HG02588 (cell line): ENCODE results near the gene PDZD4.

Source experiments
- ATAC-seq: cut with Tn5 transposase; IDR thresholded peaks from one replicate; pipeline ENCODE4 v1.9.1; 2021; ENCODE audit warnings: mild to moderate bottlenecking, moderate library complexity; ENCODE audit not compliant: unreplicated experiment

Gene PDZD4

GRCh38 chrX:153763989-153764755 is 66.2 kb downstream of the PDZD4 start, which contains the start of gene PLXNB3:
Gene PLXNB3, plus strand, starts transcription at chrX:153764249. Its CDS starts 1,287 bp downstream, at chrX:153765536.
- no peak for ATAC-seq

GRCh38 chrX:153763298-153763932 is 66.9 kb downstream of the PDZD4 start:
- no peak for ATAC-seq

GRCh38 chrX:153762626-153763173 is 67.6 kb downstream of the PDZD4 start:
- ATAC-seq, result no peak

GRCh38 chrX:153761863-153762262 is 68.5 kb downstream of the PDZD4 start:
- no peak for ATAC-seq

- ATAC-seq, result no peak
Measured at GRCh38 chrX:153755136-153755535, 75.2 kb downstream of the PDZD4 start.
